Neural cell (in vitro differentiated cells): ENCODE measurements around the gene PDPK1.
"Not testable (repeated sequence)": the region's sequence is repeated elsewhere in the genome, so short reads cannot be mapped to it uniquely, and the experiment has no call there.

ENCODE experiments used
- CTCF ChIP-seq: fragments of 450-650 bp; IDR thresholded peaks from 2 replicates; pipeline ENCODE4 v1.5.1; 2014; ENCODE audit warnings: antibody characterized with exemption, mild to moderate bottlenecking, moderate library complexity; ENCODE audit not compliant: poor library complexity, severe bottlenecking
- MXI1 ChIP-seq: fragments of 450-650 bp; conservative IDR thresholded peaks from 2 replicates; pipeline ENCODE4 v1.6.1; 2014; ENCODE audit warnings: antibody characterized with exemption, mild to moderate bottlenecking; ENCODE audit not compliant: poor library complexity, severe bottlenecking
- POLR2AphosphoS5 ChIP-seq: IDR thresholded peaks from 2 replicates; pipeline ENCODE4 v1.6.1; 2012
- REST ChIP-seq: IDR thresholded peaks from 2 replicates; pipeline ENCODE4 v1.6.1; 2012; ENCODE audit warnings: borderline replicate concordance

- not testable (repeated sequence) for TF ChIP-seq CTCF, POLR2AphosphoS5, REST, MXI1
Observed at GRCh38 chr16:2575839-2576238, 38.0 kb downstream of the PDPK1 start.
